ENCODE measurements around the gene NSUN6. TPM values are rescaled to one million over a fixed set of nuclear protein-coding genes. Genes with fewer than 3 reads are reported as not detected.

NSUN6 gene
- total RNA-seq, 1 experiment from 2014 or later = 15.1 TPM

- TF ChIP-seq ARID4B (CRISPR knock-in tag; IDR thresholded peaks at IDR 0.05; ENCODE audit: borderline replicate concordance) (no peak), TEAD1 (CRISPR knock-in tag; IDR thresholded peaks at IDR 0.05) (no peak), NFE2L1 (CRISPR knock-in tag; IDR thresholded peaks at IDR 0.05) (no peak), ZNF263 (CRISPR knock-in tag; IDR thresholded peaks at IDR 0.05; ENCODE audit: low read depth) (no peak), ZNF671 (CRISPR knock-in tag; IDR thresholded peaks at IDR 0.05) (no peak), ZNF317 (CRISPR knock-in tag; IDR thresholded peaks at IDR 0.05; ENCODE audit: borderline replicate concordance, low read depth) (no peak), HMGA2 (CRISPR knock-in tag; IDR thresholded peaks at IDR 0.05) (no peak), ZNF281 (CRISPR knock-in tag; IDR thresholded peaks at IDR 0.05) (no peak), SOX15 (CRISPR knock-in tag; IDR thresholded peaks at IDR 0.05) (no peak)
Observed at GRCh38 chr10:18681971-18682411, 30.6 kb upstream of the NSUN6 start (continued).

GRCh38 chr10:18681366-18681765 is 30.0 kb upstream of the NSUN6 start:
- ChIA-PET POLR2A (no interaction called here), CTCF (no interaction called here)
- Mint-ChIP-seq H3K4me1 (peaks cover 23% of the 10 kb centered on the region), H3K4me3 (no peak overlapping the region), H3K9me3 (no peaks in the 10 kb centered on the region), H3K27ac (peak overlapping the region; percentile 71; the same call in 1 of the 2 replicates), H3K36me3 (0 out of 2 replicates have a peak, but pooled peaks cover 3% of the 10 kb centered on the region), H3K27me3 (ENCODE audit: low read depth) (no peaks in the 10 kb centered on the region)
- DNase-seq (ENCODE audit: low spot score) (no peak), ATAC-seq (no peak)
- no peak for TF ChIP-seq CBFB (CRISPR knock-in tag; IDR thresholded peaks at IDR 0.05; ENCODE audit: low read depth)
- no peak for TF ChIP-seq ZNF138 (CRISPR knock-in tag; conservative IDR thresholded peaks at IDR 0.05)
- TF ChIP-seq MXD4 (CRISPR knock-in tag; IDR thresholded peaks at IDR 0.05; ENCODE audit: borderline replicate concordance) = no peak
- TF ChIP-seq FOXP4 (CRISPR knock-in tag; IDR thresholded peaks at IDR 0.05) = no peak
- TF ChIP-seq JAZF1 (CRISPR knock-in tag; IDR thresholded peaks at IDR 0.05) = no peak
- TF ChIP-seq KAT7 (CRISPR knock-in tag; IDR thresholded peaks at IDR 0.05; ENCODE audit: borderline replicate concordance) = no peak
- TF ChIP-seq ZNF396 (CRISPR knock-in tag; IDR thresholded peaks at IDR 0.05; ENCODE audit: borderline replicate concordance) = no peak
- no peak for TF ChIP-seq ZNF671 (CRISPR knock-in tag; IDR thresholded peaks at IDR 0.05)
- TF ChIP-seq ATF1 (CRISPR knock-in tag; IDR thresholded peaks at IDR 0.05) = no peak
- no peak for TF ChIP-seq E2F5 (CRISPR knock-in tag; IDR thresholded peaks at IDR 0.05)
- no peak for TF ChIP-seq IRF2 (CRISPR knock-in tag; IDR thresholded peaks at IDR 0.05; ENCODE audit: borderline replicate concordance, low read depth)

All from WTC11 (cell line).